Activated T-helper 9 cell treated with anti-CD3 and anti-CD28 coated beads, Interleukin-2, amount 50 U/mL, for 16 hours (primary cell): Measurements from ENCODE around the gene UBE2C.

Source experiments
- DNase-seq: peaks from one replicate; pipeline ENCODE4 v3.0.0-alpha.2; 2020; ENCODE audit warnings: low read depth

The UBE2C gene

DNA sequence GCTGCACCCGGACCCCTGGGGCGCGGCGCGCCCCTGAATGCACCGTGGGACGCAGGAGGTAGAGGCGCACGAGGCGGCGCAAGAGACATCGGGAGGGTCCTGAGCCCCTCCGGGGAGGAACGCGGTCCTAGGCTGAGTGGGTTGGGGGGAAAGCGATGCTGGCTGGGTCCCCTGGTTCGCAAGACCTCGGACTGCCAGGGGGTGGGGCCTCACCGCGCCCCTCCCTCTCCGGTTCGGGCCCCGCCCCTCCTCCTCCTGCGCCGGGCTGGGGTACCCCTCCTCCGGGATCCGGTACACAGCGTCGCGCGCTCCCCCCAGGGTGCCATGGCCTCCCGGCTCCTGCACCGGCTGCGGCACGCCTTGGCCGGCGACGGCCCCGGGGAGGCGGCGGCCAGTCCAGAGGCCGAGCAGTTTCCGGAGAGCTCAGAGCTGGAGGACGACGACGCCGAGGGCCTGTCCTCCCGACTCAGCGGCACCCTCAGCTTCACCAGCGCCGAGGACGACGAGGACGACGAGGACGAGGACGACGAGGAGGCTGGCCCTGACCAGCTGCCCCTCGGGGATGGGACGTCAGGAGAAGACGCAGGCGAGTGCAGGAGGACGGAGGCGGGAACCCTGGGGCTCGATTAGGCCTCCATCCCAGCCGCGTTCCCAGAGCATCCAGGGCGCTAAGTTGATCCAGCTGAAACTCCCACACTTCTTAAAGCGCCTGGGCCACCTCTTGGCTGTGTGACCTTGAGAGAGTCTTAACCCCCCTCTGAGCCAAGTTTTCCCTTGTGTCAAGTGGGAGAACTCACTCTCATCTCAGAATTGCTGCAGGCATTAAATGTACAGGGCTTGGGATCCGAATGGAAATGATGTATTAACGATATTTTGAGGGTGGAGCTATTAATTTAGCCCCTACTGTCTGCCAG, 21.7 kb downstream of the UBE2C start:
- DNase-seq: peak; percentile 17

- DNase-seq: no peak
These were observed 22.3 kb downstream of the UBE2C start for GRCh38 chr20:45834797-45835161.

DNA sequence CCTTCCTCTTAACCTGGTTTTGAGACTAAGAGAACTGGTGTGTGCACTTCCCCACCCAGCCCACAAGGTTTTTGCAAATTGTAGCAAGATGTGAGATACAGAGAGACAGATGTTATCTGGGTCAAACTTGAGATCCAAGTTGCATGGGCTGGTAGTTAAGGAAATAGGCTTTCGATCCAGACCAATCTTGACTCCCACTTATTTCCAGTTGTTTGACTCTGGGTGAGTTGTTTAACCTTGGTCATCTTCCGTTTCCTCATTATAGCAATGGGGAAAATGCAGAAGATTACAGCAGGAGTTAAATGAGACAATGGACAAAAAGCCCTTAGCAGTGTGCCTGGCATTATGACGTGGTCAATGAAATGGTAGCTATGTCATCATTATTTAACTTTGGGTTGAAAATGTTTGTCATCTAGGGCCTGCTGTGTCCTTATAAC, 22.9 kb downstream of the UBE2C start:
- DNase-seq: no peak

GRCh38 chr20:45835825-45836224, 23.4 kb downstream of the UBE2C start:
- DNase-seq: no peak

DNA sequence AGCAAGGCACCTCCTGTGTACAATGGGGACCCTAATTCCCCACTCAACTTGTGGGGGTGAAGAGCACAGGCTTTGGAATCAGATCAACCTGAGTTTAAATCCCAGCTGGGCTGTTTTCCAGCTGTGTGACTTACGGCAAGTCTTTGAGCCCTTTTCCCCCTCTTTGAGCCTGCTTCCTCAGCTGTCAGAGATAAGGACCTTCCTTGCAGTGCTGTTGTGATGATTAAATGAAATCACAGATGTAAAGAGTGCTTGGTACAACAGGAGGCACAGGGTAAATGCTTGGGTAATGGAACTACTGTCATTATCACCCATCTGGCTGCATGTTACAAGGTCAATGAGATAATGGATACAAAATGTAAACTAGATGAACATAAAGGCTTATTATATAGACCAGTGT, 24.4 kb downstream of the UBE2C start:
- no peak for DNase-seq

DNA sequence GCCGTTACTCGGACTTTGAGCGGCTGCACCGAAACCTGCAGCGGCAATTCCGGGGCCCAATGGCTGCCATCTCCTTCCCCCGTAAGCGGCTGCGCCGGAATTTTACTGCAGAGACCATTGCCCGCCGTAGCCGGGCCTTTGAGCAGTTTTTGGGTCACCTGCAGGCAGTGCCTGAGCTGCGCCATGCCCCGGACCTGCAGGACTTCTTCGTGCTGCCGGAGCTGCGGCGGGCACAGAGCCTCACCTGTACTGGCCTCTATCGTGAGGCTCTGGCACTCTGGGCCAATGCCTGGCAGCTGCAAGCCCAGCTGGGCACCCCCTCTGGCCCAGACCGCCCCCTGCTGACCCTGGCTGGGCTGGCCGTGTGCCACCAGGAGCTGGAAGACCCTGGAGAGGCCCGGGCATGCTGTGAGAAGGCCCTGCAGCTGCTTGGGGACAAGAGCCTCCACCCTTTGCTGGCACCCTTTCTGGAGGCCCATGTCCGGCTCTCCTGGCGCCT, 28.3 kb downstream of the UBE2C start:
- DNase-seq: no peak

GRCh38 chr20:45841407-45842129, 29.1 kb downstream of the UBE2C start:
- no peak for DNase-seq

- DNase-seq: no peak
These were observed 29.8 kb downstream of the UBE2C start for GRCh38 chr20:45842169-45842812.

- DNase-seq: no peak
These were observed 31.1 kb downstream of the UBE2C start for GRCh38 chr20:45843506-45843905.

DNA sequence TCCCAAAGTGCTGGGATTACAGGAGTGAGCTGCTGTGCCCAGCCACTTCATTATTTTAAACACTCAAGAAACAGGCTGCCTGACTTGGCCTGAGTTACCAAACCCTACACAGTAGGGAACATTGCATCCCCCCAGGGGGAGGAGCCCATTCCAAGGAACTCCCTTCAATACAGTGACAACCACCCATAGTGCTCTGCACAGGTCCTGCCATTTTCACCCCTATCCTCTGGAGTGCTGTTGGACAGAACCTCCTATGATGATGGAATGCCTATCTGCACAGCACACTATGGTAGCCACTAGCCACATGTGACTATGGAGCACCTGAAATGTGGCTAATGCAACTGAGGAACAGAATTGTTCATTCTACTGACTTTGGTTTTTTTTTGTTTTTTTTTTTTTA, 33.0 kb downstream of the UBE2C start:
- DNase-seq: no peak

- no peak for DNase-seq
These were observed 36.0 kb downstream of the UBE2C start for GRCh38 chr20:45848421-45848820.

GRCh38 chr20:45848969-45849582, 36.6 kb downstream of the UBE2C start:
- DNase-seq: no peak

GRCh38 chr20:45850238-45850637, 37.8 kb downstream of the UBE2C start:
- no peak for DNase-seq

DNA sequence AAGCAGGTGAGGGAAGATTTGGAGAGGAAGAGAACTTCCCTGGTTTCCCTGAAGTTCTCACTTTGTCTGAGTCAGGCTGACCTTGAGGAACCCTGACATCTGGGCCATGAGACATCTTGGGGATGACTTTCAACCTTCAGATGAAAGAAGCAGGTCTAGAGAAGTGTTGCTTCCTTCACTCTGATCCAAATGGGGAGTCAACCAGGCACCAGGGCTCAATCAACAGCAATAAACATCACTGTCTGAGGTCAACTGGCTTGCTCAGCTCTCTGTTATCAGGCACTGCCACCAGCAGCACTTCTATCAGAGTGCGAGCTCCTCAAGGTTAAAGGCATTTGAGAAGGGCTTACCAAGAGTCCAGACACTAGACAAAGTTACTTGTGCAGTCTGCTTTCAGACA, 38.5 kb downstream of the UBE2C start:
- no peak for DNase-seq

GRCh38 chr20:45851501-45851900, 39.1 kb downstream of the UBE2C start:
- no peak for DNase-seq

DNA sequence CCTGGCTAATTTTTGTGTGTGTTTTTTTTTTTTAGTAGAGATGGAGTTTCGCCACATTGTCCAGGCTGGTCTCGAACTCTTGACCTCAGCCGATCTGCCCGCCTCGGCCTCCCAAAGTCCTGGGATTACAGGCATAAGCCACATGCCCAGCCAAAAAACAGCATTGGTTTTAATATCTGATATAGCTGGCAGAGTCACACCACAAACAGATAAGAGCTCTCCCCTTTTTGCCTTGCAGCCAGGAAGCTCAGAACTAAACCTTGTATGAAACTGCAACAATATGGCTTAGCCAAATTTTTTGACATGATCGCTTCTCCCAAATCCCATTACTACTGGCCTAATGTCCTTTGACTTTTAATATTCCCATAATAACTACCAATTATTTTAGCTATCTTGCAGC, 39.9 kb downstream of the UBE2C start:
- DNase-seq: no peak

- no peak for DNase-seq
These were observed 41.0 kb downstream of the UBE2C start for GRCh38 chr20:45853484-45853883.

DNA sequence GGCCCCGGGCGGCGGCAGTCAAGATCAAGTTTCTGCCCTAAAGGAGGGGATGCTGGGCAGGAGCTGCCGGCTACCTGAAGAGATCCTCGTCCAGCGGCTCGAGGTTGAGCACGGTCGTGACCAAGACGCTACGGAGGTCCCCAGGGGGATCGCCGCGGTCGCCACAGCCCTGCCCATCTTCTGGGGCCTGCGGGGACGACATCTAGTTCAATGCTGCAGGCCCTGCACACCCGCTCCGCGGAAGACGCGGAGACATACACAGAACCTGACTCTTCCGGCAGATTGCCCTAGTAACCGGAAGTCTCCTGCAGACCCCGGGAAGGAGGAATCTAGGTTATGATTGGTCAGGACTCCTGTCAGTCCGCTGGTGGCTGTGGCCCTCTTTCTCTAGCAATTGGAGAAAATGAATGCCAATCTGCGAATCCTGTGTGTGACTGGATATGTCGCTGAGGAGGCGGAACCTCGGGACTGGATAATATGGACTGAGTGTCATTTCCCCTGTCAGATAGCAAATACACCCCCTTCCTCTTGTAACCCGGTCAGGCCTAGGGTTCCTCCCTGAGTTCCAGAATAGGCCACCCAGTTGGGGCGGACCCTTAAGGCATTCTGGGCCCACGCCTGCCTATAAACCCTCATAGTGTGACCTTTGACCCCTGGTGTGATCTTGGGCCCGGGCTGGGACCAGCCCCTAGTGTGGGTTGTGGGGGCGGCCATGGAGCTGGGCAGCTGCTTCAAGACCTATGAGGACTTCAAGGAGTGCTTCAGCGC, 44.9 kb downstream of the UBE2C start, which contains the start of the genes ACOT8 and ZSWIM3:
ACOT8 (minus strand) TSS at position 279 of the 768 bp plus-strand sequence; CDS start at position 202, 77 bp downstream.
ZSWIM3 (plus strand) TSS at position 501 of the 768 bp plus-strand sequence; CDS start at position 713, 212 bp downstream.
- peak; percentile 80 for DNase-seq

DNA sequence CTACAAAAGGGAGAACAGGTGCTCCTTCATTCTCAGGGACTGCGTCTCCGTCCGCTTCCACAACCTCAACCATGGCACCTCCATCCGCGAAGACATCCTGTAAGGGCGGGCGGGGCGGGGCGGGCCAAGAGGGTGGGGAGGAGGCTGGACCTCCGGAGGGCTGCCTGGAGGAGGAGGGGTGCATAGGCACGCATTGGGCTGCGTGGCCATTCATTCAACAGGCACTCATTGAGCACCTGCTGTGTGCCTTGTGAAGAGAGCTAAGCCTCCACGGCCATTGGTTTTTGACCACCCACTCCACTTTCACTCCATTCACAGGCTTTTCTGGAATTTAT, 45.4 kb downstream of the UBE2C start:
- no peak for DNase-seq

GRCh38 chr20:45859916-45860315, 47.5 kb downstream of the UBE2C start:
- no peak for DNase-seq

DNA sequence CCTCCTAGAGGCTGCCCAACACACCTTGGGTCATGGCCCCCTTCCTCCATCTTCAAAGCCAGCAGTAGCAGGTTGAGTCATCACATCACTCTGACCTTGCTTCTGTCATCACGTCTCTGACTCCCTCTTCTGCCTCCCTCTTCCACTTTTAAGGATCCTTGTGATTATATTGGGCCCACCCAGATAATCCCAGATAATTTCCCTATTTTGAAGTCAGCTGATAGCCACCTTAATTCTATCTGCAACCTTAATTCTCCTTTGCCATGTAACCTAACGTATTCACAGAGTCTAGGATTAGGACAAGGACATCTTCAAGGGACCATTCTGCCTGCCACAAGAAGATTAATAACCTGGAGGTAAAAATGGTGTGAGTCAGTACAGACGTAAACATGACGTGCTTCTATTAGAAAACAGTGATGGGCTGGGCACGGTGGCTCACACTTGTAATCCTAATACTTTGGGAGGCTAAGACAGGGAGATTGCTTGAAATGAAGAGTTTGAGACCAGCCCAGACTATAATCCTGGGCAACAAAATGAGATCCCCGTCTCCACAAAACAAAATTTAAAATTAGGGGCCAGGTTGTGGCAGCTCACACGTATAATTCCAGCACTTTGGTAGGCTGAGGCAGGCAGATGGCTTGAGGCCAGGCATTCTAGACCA, 48.2 kb downstream of the UBE2C start:
- DNase-seq: no peak
